Left forelimb (tissue), 1 donor: ENCODE measurements around the gene GTF2B.
"Not testable (repeated sequence)": the region's sequence is repeated elsewhere in the genome, so short reads cannot be mapped to it uniquely, and the experiment has no call there.

Experiments
- DNase-seq: peaks from one replicate; pipeline ENCODE4 v3.0.0-alpha.2; 2018; ENCODE audit warnings: low spot score

Gene GTF2B

DNA sequence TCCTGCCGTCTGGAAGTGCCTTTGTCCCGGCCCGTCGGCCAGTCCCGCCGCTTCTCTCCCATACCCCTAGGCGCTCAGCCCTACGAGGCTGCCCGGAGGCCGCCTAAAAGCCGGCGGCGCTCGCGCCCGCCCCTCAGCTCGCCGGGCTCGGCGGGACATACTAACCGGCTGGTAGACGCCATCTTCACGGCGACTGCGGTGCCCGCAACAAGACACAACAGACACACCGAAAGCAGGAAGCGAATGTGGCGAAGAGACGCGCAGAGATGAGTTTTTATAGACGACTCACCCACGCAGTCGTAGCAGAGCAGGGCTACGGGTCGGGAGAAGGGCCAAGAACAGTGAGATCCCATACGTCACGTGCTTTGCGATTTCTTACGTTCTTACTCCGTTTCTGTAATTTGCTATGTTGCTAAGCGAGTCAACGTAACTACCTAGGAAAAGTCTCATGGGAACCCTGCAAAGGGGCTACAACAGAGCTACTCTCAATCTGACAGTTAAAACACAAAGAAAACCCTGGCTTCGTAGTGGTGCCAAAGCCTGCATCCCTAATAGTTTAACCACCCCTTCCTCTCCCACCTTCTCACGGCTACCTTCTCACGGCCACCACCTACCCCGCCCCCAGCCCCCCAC lies at the start of gene GTF2B:
TSS of gene GTF2B (minus strand) at position 250 of the 633 bp plus-strand sequence. CDS start at position 182, 68 bp downstream.
- DNase-seq = peak; percentile 92

GRCh38 chr1:88938528-88938927 lies 47.2 kb upstream of the GTF2B start:
- not testable (repeated sequence) for DNase-seq

DNA sequence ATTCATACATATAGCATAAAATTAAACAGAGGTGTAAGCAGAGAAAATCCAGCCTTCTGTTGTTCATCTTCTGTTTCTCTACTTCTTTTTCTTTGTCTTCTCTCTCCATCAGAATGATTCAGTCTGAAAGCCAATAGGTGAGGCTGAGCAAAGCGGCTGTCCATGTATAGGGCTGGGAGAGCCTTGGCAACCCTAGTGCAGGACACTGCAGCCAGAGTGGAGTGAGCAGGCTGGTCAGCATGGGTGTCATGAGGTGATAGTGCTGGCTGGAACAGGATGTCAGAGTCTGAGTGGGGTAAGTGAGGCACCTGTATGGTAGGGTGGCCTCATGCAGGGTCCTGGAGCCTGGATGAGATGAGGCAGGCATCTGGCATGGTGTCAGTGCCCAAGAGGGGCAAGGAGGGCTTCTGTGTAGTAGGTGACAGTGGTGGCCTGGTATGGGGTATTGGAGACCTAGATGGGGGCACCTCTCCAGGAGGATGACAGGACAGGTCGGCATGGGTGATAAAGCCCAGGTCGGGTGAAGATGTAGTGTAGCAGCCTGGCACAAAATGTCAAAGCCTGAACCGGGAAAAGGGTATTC lies 45.5 kb upstream of the GTF2B start:
- DNase-seq = no peak

GRCh38 chr1:88936223-88936523 lies 44.8 kb upstream of the GTF2B start:
- no peak for DNase-seq

DNA sequence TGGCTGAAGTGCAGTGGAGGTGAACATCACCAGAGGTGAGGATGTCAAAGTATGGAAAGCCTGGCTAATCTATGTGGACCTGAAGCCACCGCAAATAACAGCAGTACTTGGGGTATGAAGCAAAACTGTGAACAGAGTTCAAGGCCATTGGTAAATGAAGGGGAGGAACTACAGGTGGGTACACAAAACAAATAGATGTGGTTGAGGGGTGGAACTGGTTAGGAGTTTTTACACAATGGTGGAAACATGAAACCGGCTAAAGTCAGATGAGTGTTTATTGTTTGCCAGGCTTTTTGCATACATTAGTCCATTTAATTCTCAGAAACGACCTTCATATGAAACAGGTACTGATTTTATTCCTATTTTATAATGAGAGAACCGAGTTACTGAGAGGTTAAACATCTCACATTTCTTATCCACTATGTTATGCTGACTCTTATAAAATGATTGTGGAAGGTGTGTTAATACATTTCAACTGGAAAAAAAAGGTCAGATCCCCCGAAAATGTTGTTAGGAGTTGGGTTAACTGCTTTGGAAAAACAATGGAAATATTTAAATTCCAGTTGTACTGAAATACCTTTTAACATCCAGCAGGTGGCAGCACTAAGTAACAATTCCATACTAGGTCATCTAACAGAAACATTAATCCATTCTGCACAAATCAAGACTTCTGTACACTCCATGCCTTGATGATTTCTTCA lies 44.3 kb upstream of the GTF2B start:
- no peak for DNase-seq

- DNase-seq = not testable (repeated sequence)
Measured at GRCh38 chr1:88930176-88930575, 38.8 kb upstream of the GTF2B start.

- DNase-seq = no peak
Measured at GRCh38 chr1:88923224-88923623, 31.9 kb upstream of the GTF2B start.

GRCh38 chr1:88922214-88922613 lies 30.8 kb upstream of the GTF2B start:
- no peak for DNase-seq

GRCh38 chr1:88920845-88921244 lies 29.5 kb upstream of the GTF2B start:
- DNase-seq = no peak

DNA sequence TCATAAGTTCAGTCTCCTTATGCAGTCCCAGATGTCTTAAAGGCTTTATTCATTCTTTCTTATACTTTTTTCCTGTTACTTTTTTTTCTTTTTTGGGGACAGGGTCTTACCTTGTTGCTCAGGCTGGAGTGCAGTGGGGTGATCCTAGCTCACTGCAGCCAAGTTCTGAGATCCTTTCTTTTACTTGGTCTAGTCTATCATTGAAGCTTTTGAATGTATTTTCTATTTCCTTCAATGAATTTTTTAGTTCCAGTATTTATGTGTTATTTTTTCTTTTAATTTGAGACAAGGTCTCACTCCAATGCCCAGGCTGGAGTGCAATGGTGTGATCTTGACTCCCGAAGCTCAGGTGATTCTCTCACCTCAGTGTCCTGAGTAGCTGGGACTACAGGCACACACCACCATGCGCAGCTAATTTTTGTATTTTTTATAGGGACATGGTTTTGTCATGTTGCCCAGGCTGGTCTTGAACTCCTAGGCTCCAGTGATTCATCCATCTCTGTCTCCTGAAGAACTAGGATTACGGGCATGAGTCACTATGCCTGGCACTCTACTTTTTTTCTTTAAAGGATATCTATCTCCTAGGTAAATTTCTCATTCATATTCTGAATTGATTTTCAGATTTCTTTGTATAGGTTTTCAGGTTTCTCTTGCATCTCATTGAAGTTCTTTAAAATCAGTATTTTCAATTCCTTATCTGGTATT lies 26.1 kb upstream of the GTF2B start:
- no peak for DNase-seq

GRCh38 chr1:88916883-88917282 lies 25.5 kb upstream of the GTF2B start:
- DNase-seq = no peak

DNA sequence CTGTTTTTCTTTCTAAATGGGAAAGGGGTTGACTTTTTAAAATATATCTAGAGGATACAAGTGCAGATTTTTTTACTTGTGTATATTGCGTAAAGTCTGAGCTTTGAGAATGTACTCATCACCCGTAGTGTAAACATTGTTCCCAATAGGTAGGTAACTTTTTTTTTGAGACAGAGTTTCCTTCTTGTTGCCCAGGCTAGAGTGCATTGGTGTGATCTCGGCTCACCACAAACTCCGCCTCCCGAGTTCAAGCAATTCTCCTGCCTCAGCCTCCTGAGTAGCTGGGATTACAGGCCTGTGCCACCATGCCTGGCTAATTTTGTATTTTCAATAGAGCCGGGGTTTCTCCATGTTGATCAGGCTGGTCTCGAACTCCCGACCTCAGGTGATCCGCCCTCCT lies 20.4 kb upstream of the GTF2B start:
- DNase-seq = not testable (repeated sequence)

- DNase-seq = no peak
Measured at GRCh38 chr1:88911161-88911560, 19.8 kb upstream of the GTF2B start.

DNA sequence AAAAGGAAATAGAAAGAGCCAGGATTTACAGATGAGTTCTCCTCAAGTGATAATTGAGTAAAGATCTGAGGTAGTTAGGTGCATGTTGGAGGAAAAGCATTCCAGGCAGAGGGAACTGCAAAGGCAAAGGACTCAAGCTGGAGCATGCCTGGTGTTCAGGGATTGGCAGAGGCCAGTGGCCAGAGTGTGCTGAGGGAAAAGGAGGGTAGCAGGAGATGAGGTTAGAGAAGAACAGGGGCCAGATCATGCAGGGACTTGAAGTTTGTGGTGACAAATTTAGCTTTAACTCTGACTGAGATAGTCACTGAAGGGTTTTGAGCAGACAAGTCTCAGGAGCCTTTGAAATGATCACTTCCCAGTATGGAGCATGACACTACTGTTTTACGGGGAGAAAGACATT lies 19.0 kb upstream of the GTF2B start:
- no peak for DNase-seq

DNA sequence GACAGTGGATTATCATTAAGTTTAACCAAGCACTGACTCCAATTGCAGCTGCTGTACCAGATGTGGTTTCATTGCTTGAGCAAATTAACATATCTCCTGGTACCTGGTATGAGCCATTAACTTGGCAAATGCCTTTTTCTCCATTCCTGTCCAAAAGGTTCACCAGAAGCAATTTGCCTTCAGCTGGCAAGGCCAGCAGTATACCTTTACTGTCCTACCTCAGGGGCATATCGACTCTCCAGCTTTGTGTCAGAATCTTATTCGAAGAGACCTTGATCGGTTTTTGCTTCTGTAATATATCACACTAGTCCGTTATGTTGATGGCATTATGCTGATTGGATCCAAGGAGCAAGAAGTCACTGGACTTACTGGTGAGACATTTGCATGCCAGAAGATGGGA lies 9.5 kb upstream of the GTF2B start:
- DNase-seq = no peak

DNA sequence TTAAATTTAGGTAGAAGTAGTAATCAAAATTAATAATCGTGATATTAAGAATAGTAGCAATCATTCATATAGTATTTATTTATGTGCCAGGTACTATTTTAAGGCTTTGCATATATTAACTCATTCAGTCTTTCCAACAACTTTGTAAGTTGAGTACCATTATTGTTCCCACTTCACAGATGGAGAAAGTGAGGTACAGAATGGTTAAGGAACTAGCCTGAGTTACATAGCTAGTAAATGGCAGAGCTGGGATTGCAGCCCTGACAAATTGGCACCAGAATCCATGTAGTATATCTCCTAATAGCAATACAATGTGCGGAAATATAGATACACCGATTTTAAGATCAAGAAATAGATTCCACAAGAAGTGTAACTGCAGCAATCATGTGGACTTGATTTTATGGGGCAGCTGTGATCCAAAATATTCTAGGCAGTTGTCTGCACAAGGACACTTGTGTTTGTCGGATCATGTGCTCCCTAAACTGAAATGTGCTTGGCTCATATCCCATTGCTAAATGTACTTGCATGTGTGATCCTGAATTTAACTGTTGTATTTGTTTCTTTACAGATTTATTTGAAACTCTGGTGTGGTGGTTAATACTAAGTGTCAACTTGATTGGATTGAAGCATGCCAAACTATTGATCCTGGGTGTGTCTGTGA lies 5.8 kb upstream of the GTF2B start:
- DNase-seq = no peak

GRCh38 chr1:88892357-88892877 lies 1.1 kb upstream of the GTF2B start:
- DNase-seq = no peak

- DNase-seq = no peak
Measured at GRCh38 chr1:88891951-88892340, 579 bp upstream of the GTF2B start.

- no peak for DNase-seq
Measured at GRCh38 chr1:88890791-88891317, 513 bp downstream of the GTF2B start.

GRCh38 chr1:88890131-88890530 lies 1.2 kb downstream of the GTF2B start:
- DNase-seq = no peak

DNA sequence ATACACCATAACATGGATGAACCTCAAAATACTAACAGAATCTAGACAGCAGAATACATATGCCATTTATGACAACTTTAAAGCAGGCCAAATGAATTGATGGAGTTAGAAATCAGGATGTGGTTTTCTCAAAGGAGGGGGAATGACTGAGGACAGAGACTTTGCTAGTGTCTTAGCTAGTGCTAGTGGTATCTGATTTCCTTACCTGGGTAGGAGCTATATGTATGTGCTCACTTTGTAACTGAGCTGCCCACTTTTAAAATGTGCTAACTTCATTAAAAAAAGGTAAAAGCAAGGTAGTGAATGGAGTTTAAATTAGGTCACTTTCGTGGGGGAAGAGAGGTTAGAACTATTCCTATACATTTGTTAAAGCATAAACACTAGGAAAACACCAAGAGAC lies 2.6 kb downstream of the GTF2B start:
- no peak for DNase-seq

GRCh38 chr1:88885933-88886332 lies 5.4 kb downstream of the GTF2B start:
- DNase-seq = no peak
